Measurements from ENCODE around the gene RSPRY1.

- TF ChIP-seq CTCF (IDR thresholded peaks at IDR 0.05; ENCODE audit: insufficient read depth, low read depth, low read length) (no peak), EZH2 (IDR thresholded peaks at IDR 0.05; ENCODE audit: insufficient read depth, low read length) (no peak)
Measured at GRCh38 chr16:57225978-57226377, 39.8 kb downstream of the RSPRY1 start.
